ENCODE data around the gene CERS6. TPM values are rescaled to one million over a fixed set of nuclear protein-coding genes. Genes with fewer than 3 reads are reported as not detected.

The CERS6 gene
- total RNA-seq, 1 donor from 2014 or later = 23.9 TPM

GRCh38 chr2:168565112-168565511 lies 109.0 kb downstream of the CERS6 start:
- intact Hi-C loops (cut with micrococcal nuclease) = no loop called here

GRCh38 chr2:168565512-168565911 lies 109.4 kb downstream of the CERS6 start:
- intact Hi-C loops (cut with micrococcal nuclease) = no loop called here

DNA sequence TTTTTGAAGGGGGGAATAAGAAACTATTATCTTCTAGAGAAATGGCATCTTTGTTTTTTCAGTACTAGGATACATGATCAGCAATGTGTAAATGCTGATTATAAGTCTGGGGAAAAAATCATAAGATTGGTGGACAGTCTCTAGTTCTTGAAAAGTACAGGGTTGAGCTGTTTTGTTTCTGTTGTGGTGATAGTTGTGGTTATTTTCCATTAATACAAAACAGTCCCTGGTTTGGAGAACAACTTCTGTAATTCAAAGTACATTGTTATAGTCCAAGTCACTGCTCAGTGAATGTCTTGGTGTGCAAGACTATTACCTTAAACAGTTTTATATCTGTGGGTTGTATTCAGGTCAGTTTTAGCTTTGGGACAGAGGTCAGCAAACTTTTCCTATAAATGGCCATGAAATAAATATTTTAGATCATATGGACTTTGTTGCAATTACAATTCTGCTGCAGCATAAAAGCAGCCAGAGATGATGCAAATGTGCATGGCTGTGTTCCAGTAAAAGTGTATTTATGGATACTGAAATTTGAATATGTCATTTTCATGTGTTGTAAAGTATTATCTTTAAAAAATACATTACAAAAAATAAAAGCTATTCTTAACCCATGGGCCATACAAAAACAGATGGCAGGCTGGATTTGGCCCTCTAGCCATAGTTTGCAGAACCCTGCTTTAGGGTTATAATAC lies 111.0 kb downstream of the CERS6 start:
- intact Hi-C loops (cut with micrococcal nuclease) = no loop called here

DNA sequence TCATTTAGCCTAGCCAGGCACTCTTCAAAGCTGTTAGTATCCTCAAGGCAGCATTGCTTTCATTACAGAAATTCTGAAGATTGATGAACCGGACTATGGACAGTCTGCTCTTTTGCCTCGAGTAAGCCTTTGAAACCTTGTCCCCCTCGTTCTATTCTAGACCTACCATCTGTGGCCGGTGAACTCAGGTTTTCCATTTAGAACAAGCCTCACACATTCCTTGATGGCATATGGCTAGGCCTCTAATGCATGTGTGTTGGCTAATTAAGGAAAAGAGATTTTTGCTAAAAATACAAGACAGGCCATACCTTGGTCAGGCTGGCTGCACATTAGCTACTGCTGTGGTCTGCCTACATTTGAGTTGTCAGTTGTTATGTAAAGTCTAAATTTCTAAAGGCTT lies 111.8 kb downstream of the CERS6 start:
- intact Hi-C loops (cut with micrococcal nuclease) = no loop called here

DNA sequence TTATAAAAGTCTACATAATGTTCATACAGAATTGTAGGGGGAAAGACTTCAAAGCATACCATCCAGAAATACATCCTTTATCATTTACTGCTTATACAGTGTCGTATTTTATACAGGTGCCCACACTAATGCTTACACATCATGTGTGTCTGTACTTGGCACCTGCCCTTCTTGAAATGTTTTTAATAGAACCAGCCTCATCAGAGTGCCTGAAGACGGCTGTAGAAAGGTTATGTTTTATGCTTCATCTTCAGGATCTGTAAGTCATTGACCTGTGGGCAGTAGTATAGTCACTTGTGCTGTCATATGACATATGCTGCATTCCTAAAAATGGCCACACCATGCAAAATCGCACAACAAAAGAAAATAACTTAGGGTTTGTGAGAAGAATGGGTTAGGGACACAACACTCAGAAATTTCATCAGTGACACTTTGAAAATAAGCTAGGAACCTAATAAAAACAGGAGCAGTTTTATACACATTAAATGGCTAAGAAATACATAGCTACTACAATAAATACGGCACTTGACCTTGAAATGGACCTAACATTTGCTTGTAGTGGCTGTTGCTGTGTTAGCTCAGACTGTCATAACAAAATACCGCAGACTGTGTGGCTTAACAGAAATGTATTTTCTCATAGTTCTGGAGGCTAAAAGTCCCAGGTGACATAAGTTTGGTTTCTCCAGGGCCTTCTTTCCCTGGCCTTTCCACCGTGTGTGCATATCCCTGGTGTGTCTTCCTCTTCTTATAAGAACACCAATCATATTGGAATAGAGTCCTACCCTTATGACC lies 112.6 kb downstream of the CERS6 start:
- intact Hi-C loops (cut with micrococcal nuclease) = no loop called here

DNA sequence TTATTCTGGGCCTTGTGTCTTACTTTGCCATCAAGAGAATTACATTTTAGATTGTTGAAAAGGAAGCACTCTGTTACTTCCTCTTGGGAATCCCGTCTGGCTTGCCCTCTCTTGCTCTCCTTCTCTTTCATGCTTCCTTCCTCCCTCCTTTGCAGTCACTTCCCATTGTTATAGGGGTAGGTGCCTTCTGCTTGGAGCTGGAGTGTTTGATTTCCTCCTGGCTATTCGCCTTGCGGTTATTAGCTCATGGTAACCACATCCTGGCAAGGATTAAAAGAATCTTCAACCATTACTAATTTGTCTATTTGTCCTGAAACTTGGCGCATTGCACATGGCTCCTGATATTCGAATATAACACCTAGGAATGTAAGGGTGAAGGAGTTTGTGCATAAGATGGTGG lies 115.0 kb downstream of the CERS6 start:
- intact Hi-C loops (cut with micrococcal nuclease) = no loop called here

- intact Hi-C loops (cut with micrococcal nuclease) = no loop called here
These were observed 117.2 kb downstream of the CERS6 start for GRCh38 chr2:168573128-168573903.

DNA sequence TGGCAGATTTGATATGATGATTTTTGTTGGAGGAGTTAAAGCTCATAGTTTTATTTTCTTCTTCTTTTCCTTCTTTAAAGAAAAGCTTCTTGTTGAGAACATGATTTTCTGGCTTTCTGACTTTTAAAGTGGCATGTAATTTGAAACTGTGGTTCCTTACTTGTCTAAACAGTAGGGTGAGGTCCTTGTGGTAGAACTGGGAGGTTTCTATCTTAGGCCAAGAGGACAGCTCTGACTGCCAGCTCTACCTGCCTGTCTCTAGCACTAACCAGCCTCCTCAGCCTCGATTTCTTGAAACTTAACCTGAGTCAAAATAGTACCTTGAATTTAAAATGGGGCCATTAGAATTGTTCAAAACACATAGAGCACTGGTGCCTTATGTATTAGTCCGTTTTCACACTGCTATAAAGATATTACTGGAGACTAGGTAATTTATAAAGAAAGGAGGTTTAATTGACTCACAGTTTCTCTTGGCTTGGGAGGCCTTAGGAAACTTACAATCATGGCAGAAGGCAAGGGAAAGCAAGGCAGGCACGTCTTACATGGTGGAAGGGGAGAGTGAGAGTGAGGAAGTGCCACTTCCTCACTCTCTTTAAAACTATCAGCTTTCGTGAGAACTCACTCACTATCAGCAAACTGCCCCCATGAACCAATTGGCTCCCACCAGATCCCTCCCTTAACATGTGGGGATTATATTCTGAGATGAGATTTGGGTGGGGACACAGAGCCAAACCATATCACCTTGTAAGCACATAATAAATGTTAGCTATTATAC lies 119.0 kb downstream of the CERS6 start:
- intact Hi-C loops (cut with micrococcal nuclease) = no loop called here

DNA sequence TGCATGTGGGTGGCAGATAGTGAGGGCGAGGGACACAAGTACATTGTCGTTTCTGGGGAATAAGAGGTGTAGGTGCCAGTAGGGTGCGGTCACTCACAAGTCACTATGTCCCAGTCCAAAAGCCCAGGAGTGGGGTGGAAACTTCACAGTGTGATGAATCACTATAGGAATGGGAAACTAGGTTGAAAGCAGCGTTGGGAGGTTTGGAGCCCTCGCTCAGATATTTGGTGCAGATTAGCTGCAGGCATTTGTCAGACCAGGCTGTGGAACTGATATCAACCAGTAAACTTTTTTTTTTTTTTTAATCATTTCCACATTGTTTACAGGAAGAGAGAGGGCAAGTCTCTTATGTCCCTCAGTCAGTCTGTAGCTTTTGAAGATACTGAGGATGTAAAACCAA lies 121.8 kb downstream of the CERS6 start:
- intact Hi-C loops (cut with micrococcal nuclease) = no loop called here

DNA sequence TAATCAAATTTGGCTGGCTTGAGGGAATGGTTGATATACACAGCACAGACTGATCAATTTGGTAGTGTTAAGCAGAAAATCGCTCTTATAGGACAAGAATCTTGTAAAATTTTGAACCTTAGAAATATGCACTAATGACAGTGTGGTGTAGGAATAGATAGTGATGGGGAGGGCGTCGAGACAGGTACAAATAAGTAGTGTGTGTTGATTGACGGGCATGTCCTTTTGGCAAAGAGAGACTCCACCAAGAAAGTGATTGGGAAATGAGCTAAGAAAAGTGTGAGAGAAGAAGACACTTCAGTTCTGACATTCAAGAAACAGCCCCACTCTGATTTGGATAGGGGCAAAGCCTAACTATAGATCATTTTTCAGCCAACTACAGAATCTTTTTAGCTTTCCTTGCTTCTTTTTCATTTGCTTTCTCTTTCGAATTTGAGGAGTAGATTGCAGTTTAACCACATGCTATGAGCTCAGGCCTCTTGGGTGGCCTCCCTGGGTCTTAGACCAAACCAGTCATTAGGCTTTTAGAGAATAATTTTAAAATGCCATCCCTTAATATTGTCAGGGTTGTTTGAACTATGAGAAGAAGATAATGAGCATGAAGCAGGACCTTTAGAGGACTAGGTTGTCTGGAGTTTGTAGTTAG lies 127.1 kb downstream of the CERS6 start:
- intact Hi-C loops (cut with micrococcal nuclease) = loop anchor here (10.0 kb wide), 1 partner anchor 88 kb away; no protein-coding TSS in a partner anchor

GRCh38 chr2:168583710-168584521 lies 127.8 kb downstream of the CERS6 start:
- intact Hi-C loops (cut with micrococcal nuclease) = loop anchor here (10.0 kb wide), 1 partner anchor 89 kb away; no protein-coding TSS in a partner anchor

GRCh38 chr2:168584911-168585310 lies 128.8 kb downstream of the CERS6 start:
- intact Hi-C loops (cut with micrococcal nuclease) = loop anchor here (10.0 kb wide), 1 partner anchor 90 kb away; no protein-coding TSS in a partner anchor

DNA sequence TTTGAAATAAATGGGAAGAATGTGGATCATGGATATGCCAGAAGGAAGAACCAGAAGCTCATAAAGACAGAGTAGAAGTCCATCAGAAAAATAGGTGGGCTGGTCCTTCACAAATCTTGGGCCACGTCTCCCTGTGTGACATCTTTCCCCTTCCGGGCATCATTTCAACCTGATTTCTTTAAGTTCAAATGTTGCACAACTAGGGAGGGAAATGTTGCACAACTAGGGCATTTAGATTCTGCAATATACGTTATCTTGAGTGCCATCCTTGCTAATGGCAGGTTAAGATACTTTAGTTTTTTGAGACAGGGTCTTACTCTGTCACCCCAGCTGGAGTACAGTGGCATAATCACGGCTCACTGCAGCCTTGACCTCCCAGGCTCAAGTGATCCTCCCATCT lies 129.6 kb downstream of the CERS6 start:
- intact Hi-C loops (cut with micrococcal nuclease) = loop anchor here (10.0 kb wide), 1 partner anchor 91 kb away; no protein-coding TSS in a partner anchor

DNA sequence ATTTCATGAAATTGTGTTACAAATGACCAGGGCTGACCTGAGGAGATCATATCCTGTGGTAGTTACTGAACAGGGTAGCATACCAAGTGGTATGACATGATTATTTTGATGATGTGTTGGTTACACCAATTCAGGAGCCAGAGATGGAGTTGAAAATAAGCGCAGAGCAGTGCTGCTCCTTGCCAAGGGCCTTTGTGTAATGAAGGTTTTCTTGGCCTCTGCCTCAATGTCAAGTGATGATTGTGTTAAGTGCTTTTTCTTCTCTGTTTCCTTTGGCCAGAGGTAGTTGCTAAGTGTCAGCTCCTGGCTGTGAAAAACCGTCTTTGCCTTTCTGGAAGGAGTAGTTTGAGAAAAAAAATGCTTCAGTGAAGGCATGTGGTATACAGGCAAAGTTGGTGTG lies 131.2 kb downstream of the CERS6 start:
- intact Hi-C loops (cut with micrococcal nuclease) = loop anchor here (10.0 kb wide), 1 partner anchor 93 kb away; no protein-coding TSS in a partner anchor

DNA sequence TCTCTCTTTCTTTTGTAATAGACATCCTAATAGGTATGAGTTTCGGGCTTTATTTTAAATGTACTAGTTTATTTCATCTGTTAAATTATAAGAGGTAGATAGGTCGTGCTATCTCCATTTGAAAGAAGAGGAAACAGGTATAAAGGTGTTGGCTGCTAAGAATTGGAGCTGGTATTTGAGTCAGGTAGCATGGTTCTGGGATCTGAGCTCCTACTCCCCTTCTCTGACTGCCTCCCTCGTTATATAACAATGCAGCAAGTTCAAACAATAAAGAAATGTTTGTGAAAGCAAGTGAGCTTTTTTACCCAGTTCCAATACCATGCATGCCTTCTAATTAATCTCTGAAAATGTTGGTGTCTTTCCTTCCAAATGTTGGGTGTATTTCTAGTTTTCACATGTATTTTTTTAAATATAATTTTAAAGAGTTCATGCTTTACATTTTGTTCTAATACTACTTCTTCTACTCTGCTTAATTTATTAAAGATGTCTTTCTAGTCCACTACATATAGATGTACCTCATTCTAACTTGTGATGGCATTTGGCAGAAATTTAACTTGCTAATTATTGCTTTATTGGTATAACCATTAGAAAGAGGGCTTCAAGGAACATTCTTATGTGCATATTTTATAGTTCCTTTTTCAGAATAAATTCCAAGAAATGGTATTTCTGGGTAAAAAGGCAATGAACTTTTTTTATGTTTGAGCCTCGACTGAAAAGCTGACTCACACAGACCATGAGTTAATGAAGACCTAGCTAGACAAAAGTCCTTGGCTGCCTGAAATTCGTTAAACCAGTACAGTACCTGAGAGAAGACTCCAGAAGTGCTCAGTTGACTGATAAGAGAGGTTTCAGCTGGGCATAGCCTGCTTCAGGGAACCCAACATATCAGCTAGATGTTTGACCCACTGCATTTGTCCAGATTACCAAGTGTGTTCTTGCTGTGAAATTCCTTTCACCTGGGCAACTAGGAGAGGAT lies 133.5 kb downstream of the CERS6 start:
- intact Hi-C loops (cut with micrococcal nuclease) = loop anchor here (5.0 to 10.0 kb wide), 2 partner anchors 95 to 98 kb away; no protein-coding TSS in a partner anchor

- intact Hi-C loops (cut with micrococcal nuclease) = loop anchor here (5.0 kb wide), 1 partner anchor 95 kb away; no protein-coding TSS in a partner anchor
These were observed 136.2 kb downstream of the CERS6 start for GRCh38 chr2:168592181-168592831.

- intact Hi-C loops (cut with micrococcal nuclease) = loop anchor here (5.0 kb wide), 1 partner anchor 94 kb away; no protein-coding TSS in a partner anchor
These were observed 137.6 kb downstream of the CERS6 start for GRCh38 chr2:168593713-168594112.

All from T-helper 1 cell treated with Interleukin-12 subunit alpha and Interleukin-12 subunit beta and Interleukin-4 antibody, amounts not matched to agents 30 ng/mL and 1 ng/mL, for 36 hours (primary cell).